OCI-LY1 (cell line): Measurements from ENCODE around the gene ARHGEF17.

Source experiments
- H2AFZ ChIP-seq: fragments of 200-600 bp; sonication (generic), shearing (Covaris generic); 2 replicates; pipeline ENCODE4 v1.6.0; 2014; ENCODE audit warnings: antibody characterized with exemption, mild to moderate bottlenecking, low read length
- H3F3A ChIP-seq: fragments of 200-600 bp; sonication (generic), shearing (Covaris generic); 2 replicates; pipeline ENCODE4 v1.6.0; 2014; ENCODE audit warnings: mild to moderate bottlenecking, antibody characterized with exemption, low read length, moderate library complexity; ENCODE audit not compliant: insufficient read depth
- H3K27ac ChIP-seq: fragments of 200-600 bp; sonication (generic); 2 replicates; pipeline ENCODE4 v1.5.1; 2014; ENCODE audit warnings: low read length, mixed run types, mild to moderate bottlenecking, low read depth; ENCODE audit not compliant: poor library complexity, severe bottlenecking
- H3K27me3 ChIP-seq: fragments of 200-600 bp; sonication (generic); 2 replicates; pipeline ENCODE4 v1.6.0; 2014; ENCODE audit warnings: antibody characterized with exemption, mild to moderate bottlenecking, low read length, moderate library complexity; ENCODE audit not compliant: insufficient read depth
- H3K36me3 ChIP-seq: fragments of 200-600 bp; sonication (generic); 2 replicates; pipeline ENCODE4 v1.6.1; 2014; ENCODE audit warnings: mild to moderate bottlenecking, antibody characterized with exemption, low read length, moderate library complexity, mixed read lengths; ENCODE audit not compliant: insufficient read depth
- H3K4me1 ChIP-seq: fragments of 200-600 bp; sonication (generic); 2 replicates; pipeline ENCODE4 v1.5.1; 2014; ENCODE audit warnings: mild to moderate bottlenecking, low read length, moderate library complexity; ENCODE audit not compliant: insufficient read depth, severe bottlenecking
- H3K4me2 ChIP-seq: fragments of 200-600 bp; sonication (generic), shearing (Covaris generic); 2 replicates; pipeline ENCODE4 v1.6.1; 2014; ENCODE audit warnings: low read length
- H3K4me3 ChIP-seq: fragments of 200-600 bp; sonication (generic); 2 replicates; pipeline ENCODE4 v1.5.1; 2014; ENCODE audit warnings: low read length, low read depth, mild to moderate bottlenecking, mixed read lengths; ENCODE audit not compliant: poor library complexity, severe bottlenecking
- H3K79me2 ChIP-seq: fragments of 200-600 bp; shearing (Covaris generic); 2 replicates; pipeline ENCODE4 v1.6.1; 2016; ENCODE audit warnings: mixed run types, low read length, mixed read lengths; ENCODE audit not compliant: insufficient read depth
- H3K9ac ChIP-seq: fragments of 200-600 bp; sonication (generic), shearing (Covaris generic); 2 replicates; pipeline ENCODE4 v1.6.1; 2014; ENCODE audit warnings: mild to moderate bottlenecking, low read length, mixed read lengths
- H3K9me2 ChIP-seq: fragments of 200-600 bp; sonication (generic), shearing (Covaris generic); 2 replicates; pipeline ENCODE4 v1.6.1; 2014; ENCODE audit warnings: low read depth, mild to moderate bottlenecking, low read length, mixed read lengths
- H3K9me3 ChIP-seq: fragments of 200-600 bp; shearing (Covaris generic); 2 replicates; pipeline ENCODE4 v1.6.1; 2014; ENCODE audit warnings: low read length, mixed read lengths
- H4K20me1 ChIP-seq: fragments of 200-600 bp; sonication (generic), shearing (Covaris generic); 2 replicates; pipeline ENCODE4 v1.6.0; 2016; ENCODE audit warnings: mild to moderate bottlenecking, low read length; ENCODE audit not compliant: insufficient read depth
- EZH2 ChIP-seq: fragments of 200-600 bp; sonication (generic), shearing (Covaris generic); IDR thresholded peaks from 2 replicates; pipeline ENCODE4 v1.8.0; 2017; ENCODE audit warnings: borderline replicate concordance, mixed run types, mild to moderate bottlenecking, antibody characterized with exemption, low read length, moderate library complexity, mixed read lengths
- TF ChIP-seq, protein P1 (sequence below): fragments of 200-600 bp; sonication (generic), shearing (Covaris generic); IDR thresholded peaks from 2 replicates; pipeline ENCODE4 v1.5.1; 2017; ENCODE audit warnings: mild to moderate bottlenecking, antibody characterized with exemption, low read length, moderate library complexity, mixed read lengths

Gene ARHGEF17

DNA sequence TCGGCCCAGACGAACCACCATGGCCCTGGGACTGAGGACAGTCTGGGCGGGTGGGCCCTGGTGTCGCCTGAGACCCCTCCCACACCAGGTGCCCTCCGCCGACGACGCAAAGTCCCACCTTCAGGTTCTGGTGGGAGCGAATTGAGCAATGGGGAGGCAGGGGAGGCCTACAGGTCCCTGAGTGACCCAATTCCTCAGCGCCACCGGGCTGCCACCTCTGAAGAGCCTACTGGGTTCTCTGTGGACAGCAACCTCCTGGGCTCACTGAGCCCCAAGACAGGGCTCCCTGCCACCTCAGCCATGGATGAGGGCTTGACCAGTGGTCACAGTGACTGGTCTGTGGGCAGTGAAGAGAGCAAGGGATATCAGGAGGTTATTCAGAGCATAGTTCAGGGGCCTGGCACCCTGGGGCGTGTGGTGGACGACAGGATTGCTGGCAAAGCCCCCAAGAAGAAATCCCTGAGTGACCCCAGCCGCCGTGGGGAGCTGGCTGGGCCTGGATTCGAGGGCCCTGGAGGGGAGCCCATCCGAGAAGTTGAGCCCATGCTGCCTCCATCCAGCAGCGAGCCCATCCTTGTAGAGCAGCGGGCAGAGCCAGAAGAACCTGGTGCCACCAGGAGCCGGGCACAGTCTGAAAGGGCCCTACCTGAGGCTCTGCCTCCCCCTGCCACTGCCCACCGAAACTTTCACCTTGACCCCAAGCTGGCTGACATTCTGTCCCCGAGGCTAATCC lies 2.8 kb downstream of the ARHGEF17 start:
- Histone ChIP-seq H3K36me3 (no peaks in the 10 kb centered on the region), H3K4me3 (no peak overlapping the region), H4K20me1 (no peaks in the 10 kb centered on the region), H3K9me3 (no peaks in the 10 kb centered on the region), H3K9me2 (no peaks in the 10 kb centered on the region), H3K4me1 (peaks cover 14% of the 10 kb centered on the region), H3K4me2 (no peak overlapping the region), H3F3A (no peaks in the 10 kb centered on the region), H3K27ac (no peak overlapping the region), H3K79me2 (no peaks in the 10 kb centered on the region), H3K9ac (no peak overlapping the region), H2AFZ (no peak overlapping the region), H3K27me3 (no peaks in the 10 kb centered on the region)
- TF ChIP-seq EZH2 = no peak
- TF ChIP-seq, protein P1, sequence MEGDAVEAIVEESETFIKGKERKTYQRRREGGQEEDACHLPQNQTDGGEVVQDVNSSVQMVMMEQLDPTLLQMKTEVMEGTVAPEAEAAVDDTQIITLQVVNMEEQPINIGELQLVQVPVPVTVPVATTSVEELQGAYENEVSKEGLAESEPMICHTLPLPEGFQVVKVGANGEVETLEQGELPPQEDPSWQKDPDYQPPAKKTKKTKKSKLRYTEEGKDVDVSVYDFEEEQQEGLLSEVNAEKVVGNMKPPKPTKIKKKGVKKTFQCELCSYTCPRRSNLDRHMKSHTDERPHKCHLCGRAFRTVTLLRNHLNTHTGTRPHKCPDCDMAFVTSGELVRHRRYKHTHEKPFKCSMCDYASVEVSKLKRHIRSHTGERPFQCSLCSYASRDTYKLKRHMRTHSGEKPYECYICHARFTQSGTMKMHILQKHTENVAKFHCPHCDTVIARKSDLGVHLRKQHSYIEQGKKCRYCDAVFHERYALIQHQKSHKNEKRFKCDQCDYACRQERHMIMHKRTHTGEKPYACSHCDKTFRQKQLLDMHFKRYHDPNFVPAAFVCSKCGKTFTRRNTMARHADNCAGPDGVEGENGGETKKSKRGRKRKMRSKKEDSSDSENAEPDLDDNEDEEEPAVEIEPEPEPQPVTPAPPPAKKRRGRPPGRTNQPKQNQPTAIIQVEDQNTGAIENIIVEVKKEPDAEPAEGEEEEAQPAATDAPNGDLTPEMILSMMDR = no peak

DNA sequence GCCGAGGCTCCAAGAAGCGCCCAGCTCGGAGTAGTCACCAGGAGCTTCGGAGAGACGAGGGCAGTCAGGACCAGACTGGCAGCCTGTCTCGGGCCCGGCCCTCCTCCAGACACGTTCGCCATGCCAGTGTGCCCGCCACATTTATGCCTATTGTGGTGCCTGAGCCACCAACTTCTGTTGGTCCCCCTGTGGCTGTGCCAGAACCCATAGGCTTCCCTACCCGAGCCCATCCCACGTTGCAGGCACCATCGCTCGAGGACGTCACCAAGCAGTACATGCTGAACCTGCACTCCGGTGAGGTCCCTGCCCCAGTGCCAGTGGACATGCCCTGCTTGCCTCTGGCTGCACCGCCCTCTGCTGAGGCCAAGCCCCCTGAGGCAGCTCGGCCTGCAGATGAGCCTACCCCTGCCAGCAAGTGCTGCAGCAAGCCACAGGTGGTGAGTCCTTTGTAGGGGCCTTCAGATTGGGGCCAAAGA lies 3.4 kb downstream of the ARHGEF17 start:
- no peaks in the 10 kb centered on the region for H3K79me2 ChIP-seq
- no peaks in the 10 kb centered on the region for H4K20me1 ChIP-seq
- no peaks in the 10 kb centered on the region for H3K27me3 ChIP-seq
- no peak overlapping the region for H3K27ac ChIP-seq
- no peaks in the 10 kb centered on the region for H3K9me3 ChIP-seq
- peaks cover 14% of the 10 kb centered on the region for H3K4me1 ChIP-seq
- no peaks in the 10 kb centered on the region for H3K9me2 ChIP-seq
- TF ChIP-seq, protein P1 = no peak
- no peak for TF ChIP-seq EZH2
- no peak overlapping the region for H2AFZ ChIP-seq
- no peaks in the 10 kb centered on the region for H3K36me3 ChIP-seq
- H3F3A ChIP-seq = no peaks in the 10 kb centered on the region
- H3K4me2 ChIP-seq = no peak overlapping the region
- H3K9ac ChIP-seq = no peak overlapping the region
- no peak overlapping the region for H3K4me3 ChIP-seq

DNA sequence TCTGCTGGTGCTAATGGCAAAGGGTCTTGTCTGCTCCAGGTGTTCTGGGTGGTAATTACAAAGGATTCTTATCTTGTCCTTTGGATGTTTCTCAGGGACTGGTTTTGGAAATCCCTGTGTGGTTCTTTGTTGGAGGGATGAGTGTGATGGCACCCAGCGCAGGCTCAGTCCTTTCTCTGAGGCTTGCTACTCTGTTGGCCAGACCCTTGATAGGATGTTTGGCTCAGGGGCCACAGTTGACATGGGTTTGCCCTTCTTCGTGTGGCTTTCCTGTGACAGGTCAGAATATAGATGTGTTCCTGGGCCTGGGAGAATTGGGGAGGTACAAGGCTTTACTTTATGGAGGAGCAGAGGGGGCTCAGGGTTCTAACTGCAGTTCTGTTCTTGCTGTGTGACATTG lies 4.0 kb downstream of the ARHGEF17 start:
- Histone ChIP-seq H3K9me3 (no peaks in the 10 kb centered on the region), H3K36me3 (no peaks in the 10 kb centered on the region), H3K4me1 (peaks cover 10% of the 10 kb centered on the region), H3K27ac (no peak overlapping the region), H3K9me2 (no peaks in the 10 kb centered on the region), H3F3A (no peaks in the 10 kb centered on the region), H3K4me3 (no peak overlapping the region), H4K20me1 (no peaks in the 10 kb centered on the region), H3K79me2 (no peaks in the 10 kb centered on the region), H3K4me2 (no peak overlapping the region), H3K9ac (no peak overlapping the region), H3K27me3 (no peaks in the 10 kb centered on the region), H2AFZ (no peak overlapping the region)
- no peak for TF ChIP-seq EZH2
- TF ChIP-seq, protein P1 = no peak
